PC-3 (cell line): Measurements from ENCODE around the gene BCAS3.

Experiments
- CTCF ChIP-seq: fragments of 300-600 bp; sonication (generic); conservative IDR thresholded peaks from 2 replicates; pipeline ENCODE4 v1.5.1; 2017; ENCODE audit warnings: antibody characterized with exemption, low read depth, mild to moderate bottlenecking, low read length
- EZH2 ChIP-seq: fragments of 300-600 bp; sonication (generic); IDR thresholded peaks from one replicate; pipeline ENCODE4 v1.6.1; 2017; ENCODE audit warnings: antibody characterized with exemption, mild to moderate bottlenecking, low read length; ENCODE audit not compliant: unreplicated experiment
- EZH2phosphoT487 ChIP-seq: fragments of 300-600 bp; sonication (generic); IDR thresholded peaks from 2 replicates; pipeline ENCODE4 v1.6.1; 2018; ENCODE audit warnings: mild to moderate bottlenecking, antibody characterized with exemption, low read length, borderline replicate concordance

- TF ChIP-seq CTCF, result no peak
- no peak for TF ChIP-seq EZH2phosphoT487
- TF ChIP-seq EZH2, result no peak
Measured at GRCh38 chr17:61325382-61326073, 647.9 kb downstream of the BCAS3 start.
